Measurements from ENCODE around the gene ACTL8.

GRCh38 chr1:17846341-17846740, 91.2 kb downstream of the ACTL8 start:
- TF ChIP-seq, protein P1, sequence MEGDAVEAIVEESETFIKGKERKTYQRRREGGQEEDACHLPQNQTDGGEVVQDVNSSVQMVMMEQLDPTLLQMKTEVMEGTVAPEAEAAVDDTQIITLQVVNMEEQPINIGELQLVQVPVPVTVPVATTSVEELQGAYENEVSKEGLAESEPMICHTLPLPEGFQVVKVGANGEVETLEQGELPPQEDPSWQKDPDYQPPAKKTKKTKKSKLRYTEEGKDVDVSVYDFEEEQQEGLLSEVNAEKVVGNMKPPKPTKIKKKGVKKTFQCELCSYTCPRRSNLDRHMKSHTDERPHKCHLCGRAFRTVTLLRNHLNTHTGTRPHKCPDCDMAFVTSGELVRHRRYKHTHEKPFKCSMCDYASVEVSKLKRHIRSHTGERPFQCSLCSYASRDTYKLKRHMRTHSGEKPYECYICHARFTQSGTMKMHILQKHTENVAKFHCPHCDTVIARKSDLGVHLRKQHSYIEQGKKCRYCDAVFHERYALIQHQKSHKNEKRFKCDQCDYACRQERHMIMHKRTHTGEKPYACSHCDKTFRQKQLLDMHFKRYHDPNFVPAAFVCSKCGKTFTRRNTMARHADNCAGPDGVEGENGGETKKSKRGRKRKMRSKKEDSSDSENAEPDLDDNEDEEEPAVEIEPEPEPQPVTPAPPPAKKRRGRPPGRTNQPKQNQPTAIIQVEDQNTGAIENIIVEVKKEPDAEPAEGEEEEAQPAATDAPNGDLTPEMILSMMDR (IDR thresholded peaks at IDR 0.05; ENCODE audit: low read depth, low read length), result no peak
- no peak for TF ChIP-seq EZH2phosphoT487 (IDR thresholded peaks at IDR 0.05; ENCODE audit: low read depth)
